Loucy (cell line): ENCODE results near the gene SORCS1.

Experiments
- H2AFZ ChIP-seq: fragments of 200-600 bp; sonication (generic); 2 replicates; pipeline ENCODE4 v1.6.0; 2016; ENCODE audit warnings: antibody characterized with exemption, mild to moderate bottlenecking, low read length, moderate library complexity
- H3F3A ChIP-seq: fragments of 200-600 bp; 2 replicates; pipeline ENCODE4 v1.6.0; 2016; ENCODE audit warnings: antibody characterized with exemption, low read depth, mild to moderate bottlenecking
- H3K27me3 ChIP-seq: fragments of 200-600 bp; sonication (generic); 2 replicates; pipeline ENCODE4 v1.6.1; 2014; ENCODE audit warnings: low read length, mild to moderate bottlenecking; ENCODE audit not compliant: insufficient read depth, poor library complexity, severe bottlenecking
- H3K36me3 ChIP-seq: fragments of 200-600 bp; sonication (generic); 2 replicates; pipeline ENCODE4 v1.6.1; 2016; ENCODE audit warnings: low read length; ENCODE audit not compliant: insufficient read depth
- H3K4me1 ChIP-seq: fragments of 200-600 bp; sonication (generic); 2 replicates; pipeline ENCODE4 v1.5.1; 2014; ENCODE audit warnings: low read length, mild to moderate bottlenecking; ENCODE audit not compliant: insufficient read depth, poor library complexity, severe bottlenecking
- H3K4me2 ChIP-seq: fragments of 200-600 bp; sonication (generic); 2 replicates; pipeline ENCODE4 v1.6.0; 2014; ENCODE audit warnings: antibody characterized with exemption, low read length, low read depth, mild to moderate bottlenecking; ENCODE audit not compliant: poor library complexity, severe bottlenecking
- H3K4me3 ChIP-seq: fragments of 200-600 bp; sonication (generic); 2 replicates; pipeline ENCODE4 v1.5.1; 2014; ENCODE audit warnings: low read length, mild to moderate bottlenecking, mixed read lengths; ENCODE audit not compliant: poor library complexity, severe bottlenecking
- H3K79me2 ChIP-seq: fragments of 200-600 bp; sonication (generic); 2 replicates; pipeline ENCODE4 v1.6.1; 2014; ENCODE audit warnings: low read length; ENCODE audit not compliant: insufficient read depth
- H3K9ac ChIP-seq: fragments of 200-600 bp; sonication (generic); 2 replicates; pipeline ENCODE4 v1.6.0; 2014; ENCODE audit warnings: mild to moderate bottlenecking, low read depth, low read length, moderate library complexity; ENCODE audit not compliant: poor library complexity, severe bottlenecking
- H3K9me2 ChIP-seq: fragments of 200-600 bp; sonication (generic); replicated peaks from 2 replicates; pipeline ENCODE4 v1.6.1; 2016; ENCODE audit warnings: low read depth, low read length, mixed read lengths
- H3K9me3 ChIP-seq: fragments of 200-600 bp; sonication (generic); 2 replicates; pipeline ENCODE4 v1.6.1; 2014; ENCODE audit warnings: mild to moderate bottlenecking, antibody characterized with exemption, low read length, low read depth; ENCODE audit not compliant: insufficient read depth
- H4K20me1 ChIP-seq: fragments of 200-600 bp; sonication (generic); 2 replicates; pipeline ENCODE4 v1.6.0; 2014; ENCODE audit warnings: antibody characterized with exemption, low read length, mild to moderate bottlenecking; ENCODE audit not compliant: insufficient read depth, poor library complexity, severe bottlenecking
- EZH2phosphoT487 ChIP-seq: fragments of 200-600 bp; IDR thresholded peaks from 2 replicates; pipeline ENCODE4 v1.6.1; 2018; ENCODE audit warnings: antibody characterized with exemption, mild to moderate bottlenecking, moderate library complexity, borderline replicate concordance
- TF ChIP-seq, protein P1 (sequence below): fragments of 200-600 bp; sonication (generic); conservative IDR thresholded peaks from 2 replicates; pipeline ENCODE4 v1.5.1; 2014; ENCODE audit warnings: mild to moderate bottlenecking, antibody characterized with exemption, low read length

The SORCS1 gene

GRCh38 chr10:106952033-106952432 is 212.5 kb downstream of the SORCS1 start:
- H2AFZ ChIP-seq = no peak overlapping the region
- H3K4me1 ChIP-seq = no peaks in the 10 kb centered on the region
- TF ChIP-seq EZH2phosphoT487 = no peak
- TF ChIP-seq, protein P1, sequence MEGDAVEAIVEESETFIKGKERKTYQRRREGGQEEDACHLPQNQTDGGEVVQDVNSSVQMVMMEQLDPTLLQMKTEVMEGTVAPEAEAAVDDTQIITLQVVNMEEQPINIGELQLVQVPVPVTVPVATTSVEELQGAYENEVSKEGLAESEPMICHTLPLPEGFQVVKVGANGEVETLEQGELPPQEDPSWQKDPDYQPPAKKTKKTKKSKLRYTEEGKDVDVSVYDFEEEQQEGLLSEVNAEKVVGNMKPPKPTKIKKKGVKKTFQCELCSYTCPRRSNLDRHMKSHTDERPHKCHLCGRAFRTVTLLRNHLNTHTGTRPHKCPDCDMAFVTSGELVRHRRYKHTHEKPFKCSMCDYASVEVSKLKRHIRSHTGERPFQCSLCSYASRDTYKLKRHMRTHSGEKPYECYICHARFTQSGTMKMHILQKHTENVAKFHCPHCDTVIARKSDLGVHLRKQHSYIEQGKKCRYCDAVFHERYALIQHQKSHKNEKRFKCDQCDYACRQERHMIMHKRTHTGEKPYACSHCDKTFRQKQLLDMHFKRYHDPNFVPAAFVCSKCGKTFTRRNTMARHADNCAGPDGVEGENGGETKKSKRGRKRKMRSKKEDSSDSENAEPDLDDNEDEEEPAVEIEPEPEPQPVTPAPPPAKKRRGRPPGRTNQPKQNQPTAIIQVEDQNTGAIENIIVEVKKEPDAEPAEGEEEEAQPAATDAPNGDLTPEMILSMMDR = no peak
- no peaks in the 10 kb centered on the region for H3K9me3 ChIP-seq
- H3K79me2 ChIP-seq = no peaks in the 10 kb centered on the region
- H3K27me3 ChIP-seq = no peaks in the 10 kb centered on the region
- H3F3A ChIP-seq = no peaks in the 10 kb centered on the region
- no peak overlapping the region for H3K4me3 ChIP-seq
- no peak overlapping the region for H3K4me2 ChIP-seq
- H3K9me2 ChIP-seq = no peaks in the 10 kb centered on the region
- no peaks in the 10 kb centered on the region for H4K20me1 ChIP-seq
- no peak overlapping the region for H3K9ac ChIP-seq
- H3K36me3 ChIP-seq = no peaks in the 10 kb centered on the region

DNA sequence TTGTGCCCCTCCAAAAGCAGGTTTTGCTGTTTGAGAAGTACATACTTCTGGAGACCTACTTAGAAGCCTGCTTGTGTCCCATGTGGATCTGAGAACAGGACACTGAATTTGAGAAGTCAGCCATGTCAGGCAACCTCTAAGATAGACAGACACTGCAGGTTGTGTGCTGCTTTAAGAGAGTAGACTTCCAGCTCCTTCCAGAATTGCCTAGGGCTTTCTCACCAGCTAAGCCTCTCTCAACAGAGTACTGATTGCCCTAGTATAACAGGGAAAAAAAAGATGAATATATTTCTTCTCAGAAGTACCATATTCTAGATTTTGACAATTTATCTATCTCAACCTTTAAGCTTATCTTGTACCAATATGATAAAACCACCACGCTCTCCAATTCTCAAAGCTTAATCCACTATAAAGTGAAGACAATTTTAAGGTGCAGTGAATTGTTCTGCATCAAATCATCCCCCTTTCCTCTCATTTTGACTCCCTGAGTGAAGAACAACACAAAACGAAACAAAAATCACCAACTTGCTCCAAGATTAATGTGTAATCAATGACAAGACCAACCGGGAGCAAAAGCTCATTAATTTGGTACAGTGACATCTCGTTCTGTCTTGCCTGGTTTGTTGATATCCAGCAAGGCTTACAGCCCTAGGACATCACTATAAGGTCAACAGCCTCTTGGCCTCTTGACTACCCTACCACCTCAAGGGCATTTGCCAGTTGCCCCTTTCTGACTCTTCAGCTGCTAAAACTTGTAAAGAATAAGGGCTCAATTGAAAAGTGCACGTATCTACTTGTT is 214.6 kb downstream of the SORCS1 start:
- TF ChIP-seq, protein P1 = no peak
- no peak for TF ChIP-seq EZH2phosphoT487
- H3K27me3 ChIP-seq = no peaks in the 10 kb centered on the region
- H4K20me1 ChIP-seq = no peaks in the 10 kb centered on the region
- no peak overlapping the region for H3K4me2 ChIP-seq
- H3K4me3 ChIP-seq = no peak overlapping the region
- H2AFZ ChIP-seq = 0 out of 2 replicates have a peak overlapping the region, but pooled peaks have one; percentile 12
- H3F3A ChIP-seq = no peaks in the 10 kb centered on the region
- no peaks in the 10 kb centered on the region for H3K9me2 ChIP-seq
- H3K4me1 ChIP-seq = no peaks in the 10 kb centered on the region
- no peaks in the 10 kb centered on the region for H3K36me3 ChIP-seq
- no peaks in the 10 kb centered on the region for H3K79me2 ChIP-seq
- H3K9me3 ChIP-seq = no peaks in the 10 kb centered on the region
- H3K9ac ChIP-seq = no peak overlapping the region

DNA sequence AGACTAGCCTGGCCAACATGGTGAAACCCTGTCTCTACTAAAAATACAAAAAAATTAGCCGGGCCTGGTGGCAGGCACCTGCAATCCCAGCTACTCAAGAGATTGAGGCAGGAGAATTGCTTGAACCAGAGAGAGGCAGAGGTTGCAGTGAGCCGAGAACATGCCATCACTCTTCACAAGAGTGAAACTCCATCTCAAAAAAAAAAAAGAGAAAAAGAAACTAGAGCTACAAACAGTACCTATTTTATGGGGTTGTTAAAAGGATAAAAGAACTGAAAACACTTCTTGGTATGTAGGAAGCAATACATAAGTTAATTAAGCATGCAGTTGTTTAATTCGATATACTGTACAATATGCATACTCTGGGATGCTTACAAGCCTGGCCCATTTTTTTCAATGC is 216.9 kb downstream of the SORCS1 start:
- no peaks in the 10 kb centered on the region for H3K9me3 ChIP-seq
- no peak overlapping the region for H3K4me3 ChIP-seq
- no peaks in the 10 kb centered on the region for H3K79me2 ChIP-seq
- no peaks in the 10 kb centered on the region for H3K9me2 ChIP-seq
- TF ChIP-seq, protein P1 = no peak
- no peaks in the 10 kb centered on the region for H3K27me3 ChIP-seq
- H3K36me3 ChIP-seq = no peaks in the 10 kb centered on the region
- H3K9ac ChIP-seq = no peak overlapping the region
- no peaks in the 10 kb centered on the region for H3K4me1 ChIP-seq
- no peak overlapping the region for H2AFZ ChIP-seq
- no peaks in the 10 kb centered on the region for H3F3A ChIP-seq
- H4K20me1 ChIP-seq = no peaks in the 10 kb centered on the region
- no peak overlapping the region for H3K4me2 ChIP-seq
